ENCODE results near the gene TNFAIP8.
"Not testable (repeated sequence)": the region's sequence is repeated elsewhere in the genome, so short reads cannot be mapped to it uniquely, and the experiment has no call there.

- not testable (repeated sequence) for TF ChIP-seq CTCF, POLR2A (IDR thresholded peaks at IDR 0.05)
Measured at GRCh38 chr5:119444643-119445042, 88.8 kb downstream of the TNFAIP8 start.

Measured in ovary (tissue), 3 donors.